ENCODE measurements around the gene SLC22A7. TPM values are rescaled to one million over a fixed set of nuclear protein-coding genes. Genes with fewer than 3 reads are reported as not detected.

Gene SLC22A7
- total RNA-seq, 2 experiments from 2014 or later, result not detected

DNA sequence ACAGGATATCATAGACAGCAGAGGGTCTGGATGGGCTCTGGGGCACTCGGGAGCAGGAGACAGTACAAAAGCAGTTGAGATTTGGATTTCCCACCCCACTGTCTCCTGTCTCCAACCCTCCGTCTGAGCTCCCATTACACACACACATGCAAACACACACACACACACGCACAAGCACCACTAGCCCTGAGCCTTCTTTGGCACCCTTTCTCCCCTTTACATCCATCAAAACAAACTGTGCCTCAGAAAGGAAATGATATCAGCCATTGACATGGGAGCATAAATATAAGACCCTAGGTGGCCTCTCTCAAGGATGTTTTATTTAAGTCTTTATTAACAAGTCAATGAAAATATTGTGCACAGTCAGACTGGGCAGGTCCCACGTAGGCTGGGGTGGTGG is 37.3 kb upstream of the SLC22A7 start:
- no peaks in the 10 kb centered on the region for H3K9me3 Mint-ChIP-seq
- H3K4me1 Mint-ChIP-seq, result no peaks in the 10 kb centered on the region
- H3K36me3 Mint-ChIP-seq, result no peaks in the 10 kb centered on the region
- no peak for DNase-seq
- no peak for ATAC-seq (ENCODE audit: low read depth)
- H3K4me3 Mint-ChIP-seq, result no peak overlapping the region
- POLR2A ChIA-PET, result no interaction called here
- peaks cover 6% of the 10 kb centered on the region for H3K27me3 Mint-ChIP-seq
- H3K27ac Mint-ChIP-seq, result no peak overlapping the region

DNA sequence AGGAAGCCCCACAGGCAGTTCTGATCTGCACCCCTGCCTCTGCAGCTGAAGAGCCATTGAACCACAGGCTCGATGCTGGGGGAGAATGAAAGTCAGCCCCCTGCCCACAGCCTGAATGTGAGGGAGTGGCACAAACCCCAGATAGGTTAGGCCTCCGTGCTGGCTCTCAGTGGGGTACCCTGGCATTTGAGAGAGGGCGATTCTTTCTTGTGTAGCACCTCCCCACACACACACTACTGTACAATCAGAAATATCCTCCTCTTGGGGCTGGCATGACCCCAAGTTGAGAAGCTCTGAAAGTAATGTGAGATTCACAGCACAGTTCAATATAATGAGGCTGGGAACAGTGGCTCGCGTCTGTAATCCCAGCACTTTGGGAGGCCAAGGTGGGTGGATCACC is 36.9 kb upstream of the SLC22A7 start:
- H3K4me1 Mint-ChIP-seq, result no peaks in the 10 kb centered on the region
- no peaks in the 10 kb centered on the region for H3K9me3 Mint-ChIP-seq
- peaks cover 6% of the 10 kb centered on the region for H3K27me3 Mint-ChIP-seq
- ATAC-seq (ENCODE audit: low read depth), result no peak
- no peak overlapping the region for H3K27ac Mint-ChIP-seq
- H3K4me3 Mint-ChIP-seq, result no peak overlapping the region
- no peak for DNase-seq
- H3K36me3 Mint-ChIP-seq, result no peaks in the 10 kb centered on the region
- POLR2A ChIA-PET, result no interaction called here

DNA sequence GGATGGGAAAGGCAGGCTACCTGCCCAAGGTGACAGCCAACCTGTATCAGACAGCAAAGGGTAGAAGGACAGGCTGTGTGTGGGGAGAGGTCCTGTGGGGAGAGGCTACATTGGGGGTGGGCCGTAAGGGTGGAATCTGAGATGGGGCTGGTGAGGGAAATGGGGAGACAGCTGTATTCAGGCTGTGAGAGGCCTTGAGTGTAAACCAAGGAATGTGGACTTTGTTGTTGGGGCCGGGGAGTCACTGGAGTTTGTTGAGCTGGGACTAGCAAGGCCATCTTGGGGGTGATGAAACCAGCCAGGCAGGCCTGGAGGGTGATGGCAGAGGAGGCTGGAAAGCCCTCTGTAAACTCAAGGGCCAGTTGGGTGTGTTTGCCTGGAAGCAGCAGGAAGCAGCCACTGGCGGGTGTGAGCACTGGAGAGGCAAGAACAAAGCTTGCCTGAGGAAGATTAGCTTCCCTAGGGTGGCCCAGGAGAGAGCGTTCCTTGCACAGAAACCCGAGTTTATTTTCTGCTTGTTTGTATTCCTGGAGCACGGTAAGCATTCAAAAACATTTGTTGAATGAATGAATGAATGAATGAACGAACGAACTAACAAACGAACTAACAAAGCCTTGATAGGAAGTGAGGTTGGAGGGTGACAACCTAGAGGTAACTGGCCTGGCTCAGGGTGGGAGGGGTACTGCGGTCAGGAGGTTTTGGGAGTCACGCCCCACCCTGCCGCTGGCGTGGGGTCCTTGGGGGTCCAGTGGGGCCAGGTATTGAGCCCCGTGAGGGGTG is 35.9 kb upstream of the SLC22A7 start:
- H3K9me3 Mint-ChIP-seq, result no peaks in the 10 kb centered on the region
- ATAC-seq (ENCODE audit: low read depth) (no peak), DNase-seq (no peak)
- POLR2A ChIA-PET, result no interaction called here
- no peaks in the 10 kb centered on the region for H3K4me1 Mint-ChIP-seq
- H3K36me3 Mint-ChIP-seq, result no peaks in the 10 kb centered on the region
- H3K27ac Mint-ChIP-seq, result no peak overlapping the region
- H3K27me3 Mint-ChIP-seq, result peaks cover 6% of the 10 kb centered on the region
- no peak overlapping the region for H3K4me3 Mint-ChIP-seq

DNA sequence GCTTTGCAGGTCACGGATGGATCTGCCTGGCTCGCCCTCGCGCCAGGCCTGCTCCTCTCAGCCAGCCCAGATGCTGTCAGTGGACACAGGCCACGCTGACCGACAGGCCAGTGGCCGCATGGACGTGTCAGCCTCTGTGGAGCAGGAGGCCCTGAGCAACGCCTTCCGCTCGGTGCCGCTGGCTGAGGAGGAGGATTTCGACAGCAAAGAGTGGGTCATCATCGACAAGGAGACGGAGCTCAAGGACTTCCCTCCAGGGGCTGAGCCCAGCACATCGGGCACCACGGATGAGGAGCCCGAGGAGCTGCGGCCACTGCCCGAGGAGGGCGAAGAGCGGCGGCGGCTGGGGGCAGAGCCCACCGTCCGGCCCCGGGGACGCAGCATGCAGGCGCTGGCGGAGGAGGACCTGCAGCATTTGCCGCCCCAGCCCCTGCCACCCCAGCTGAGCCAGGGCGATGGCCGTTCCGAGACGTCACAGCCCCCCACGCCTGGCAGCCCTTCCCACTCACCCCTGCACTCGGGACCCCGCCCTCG is 35.2 kb upstream of the SLC22A7 start:
- DNase-seq, result no peak
- no peaks in the 10 kb centered on the region for H3K4me1 Mint-ChIP-seq
- no peak for ATAC-seq (ENCODE audit: low read depth)
- no peak overlapping the region for H3K27ac Mint-ChIP-seq
- peaks cover 11% of the 10 kb centered on the region for H3K27me3 Mint-ChIP-seq
- H3K36me3 Mint-ChIP-seq, result no peaks in the 10 kb centered on the region
- no peaks in the 10 kb centered on the region for H3K9me3 Mint-ChIP-seq
- POLR2A ChIA-PET, result interaction anchor here (1.0 to 1.4 kb wide), 2 partner anchors 135 to 244 kb away, joined by 4 to 5 read pairs; no protein-coding TSS in a partner anchor
- H3K4me3 Mint-ChIP-seq, result no peak overlapping the region

DNA sequence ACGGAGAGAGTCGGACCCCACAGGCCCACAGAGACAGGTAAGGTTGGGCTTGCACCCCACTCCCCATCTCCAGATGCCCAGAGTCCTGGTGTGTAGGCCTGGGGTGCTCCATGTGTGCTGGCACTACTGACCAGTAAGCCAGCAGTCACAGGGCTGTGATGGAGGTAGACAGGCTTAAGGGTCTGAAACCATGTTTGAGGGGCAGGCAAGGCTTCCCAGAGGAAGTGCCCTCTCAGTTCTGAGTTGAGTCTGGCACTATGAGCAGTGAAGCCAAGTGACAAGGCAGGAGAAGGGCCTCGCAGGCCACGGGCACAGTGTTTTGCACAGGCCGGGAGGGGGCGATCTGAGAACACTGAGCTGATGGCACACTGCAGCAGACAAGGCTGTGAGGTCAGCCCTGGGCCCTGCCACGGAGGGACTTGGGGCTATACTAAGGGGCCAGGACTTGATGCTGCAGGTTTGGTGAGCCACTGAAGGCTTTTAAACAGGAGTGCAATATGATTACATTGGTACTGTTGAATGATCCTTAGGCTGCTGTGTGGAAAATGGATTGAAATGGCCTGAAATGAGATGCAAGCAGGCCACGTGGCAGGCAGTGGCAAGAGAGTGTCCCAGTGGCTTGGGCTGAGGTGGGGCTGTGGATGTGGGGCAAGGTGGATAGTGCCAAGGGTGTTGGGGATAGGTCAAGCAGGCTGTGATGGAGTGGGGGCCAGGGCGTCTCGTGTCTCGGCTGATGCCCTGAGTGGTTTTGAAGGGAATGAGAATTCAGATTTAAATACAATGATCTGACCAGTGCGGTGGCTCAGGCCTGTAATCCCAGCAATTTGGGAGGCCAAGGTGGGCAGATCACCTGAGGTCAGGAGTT is 34.5 kb upstream of the SLC22A7 start:
- ATAC-seq (ENCODE audit: low read depth) (peak; percentile 97), DNase-seq (peak; percentile 78)
- H3K4me3 Mint-ChIP-seq, result no peak overlapping the region
- H3K36me3 Mint-ChIP-seq, result no peaks in the 10 kb centered on the region
- POLR2A ChIA-PET, result interaction anchor here (1.0 to 1.4 kb wide), 2 partner anchors 134 to 244 kb away, joined by 4 to 5 read pairs; no protein-coding TSS in a partner anchor
- no peaks in the 10 kb centered on the region for H3K4me1 Mint-ChIP-seq
- no peak overlapping the region for H3K27ac Mint-ChIP-seq
- H3K27me3 Mint-ChIP-seq, result peaks cover 14% of the 10 kb centered on the region
- no peaks in the 10 kb centered on the region for H3K9me3 Mint-ChIP-seq

DNA sequence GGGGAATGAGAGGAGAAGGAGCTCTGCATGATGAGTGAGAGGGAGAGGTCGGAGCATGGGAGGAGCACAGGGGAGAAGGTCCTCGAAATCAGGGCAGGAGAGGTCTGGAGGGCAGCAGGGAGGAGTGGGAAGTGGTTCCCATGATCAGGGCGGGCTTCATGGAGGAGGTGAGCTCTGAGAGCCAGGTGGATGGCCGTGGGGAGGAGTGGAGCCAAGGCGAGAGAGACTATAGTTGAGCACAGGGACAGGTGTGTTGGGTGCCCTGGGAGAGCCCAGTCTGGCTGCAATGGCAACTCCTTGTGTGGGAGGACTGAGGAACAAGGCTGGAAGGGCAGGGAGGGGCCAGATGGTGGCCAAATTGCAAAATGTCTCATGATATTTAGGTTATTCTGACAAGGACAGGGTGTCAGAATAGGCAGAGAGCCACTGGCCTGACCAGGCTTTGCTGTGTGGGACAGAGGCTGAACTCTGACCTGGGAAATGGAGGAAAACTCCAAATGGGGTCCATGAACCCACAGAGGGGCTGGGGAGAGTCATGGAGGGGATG is 33.4 kb upstream of the SLC22A7 start:
- DNase-seq, result no peak
- ATAC-seq (ENCODE audit: low read depth), result no peak
- POLR2A ChIA-PET, result no interaction called here
- H3K27ac Mint-ChIP-seq, result no peak overlapping the region
- no peaks in the 10 kb centered on the region for H3K36me3 Mint-ChIP-seq
- peaks cover 21% of the 10 kb centered on the region for H3K27me3 Mint-ChIP-seq
- no peaks in the 10 kb centered on the region for H3K9me3 Mint-ChIP-seq
- no peak overlapping the region for H3K4me3 Mint-ChIP-seq
- H3K4me1 Mint-ChIP-seq, result peaks cover 5% of the 10 kb centered on the region

DNA sequence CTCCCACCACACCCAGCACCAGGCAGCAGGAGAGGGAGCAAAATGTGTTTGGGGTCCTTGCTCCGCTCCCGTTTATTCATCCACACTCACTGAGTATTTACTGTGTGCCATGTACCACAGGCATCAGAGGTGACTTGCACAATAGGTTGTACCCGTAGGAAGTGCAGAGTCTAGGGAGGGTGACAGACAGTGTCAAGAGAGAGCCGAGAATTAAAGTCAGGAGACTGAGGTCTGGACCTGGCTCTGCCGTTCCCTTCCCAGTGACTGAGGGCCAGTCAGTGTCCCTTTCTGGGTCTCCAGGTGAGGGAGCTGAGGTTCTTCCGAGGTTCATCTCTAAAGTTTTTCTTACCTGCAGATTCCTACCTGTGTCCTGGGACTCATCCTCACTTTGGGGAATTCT is 32.5 kb upstream of the SLC22A7 start:
- H3K4me1 Mint-ChIP-seq, result peaks cover 5% of the 10 kb centered on the region
- peaks cover 23% of the 10 kb centered on the region for H3K27me3 Mint-ChIP-seq
- H3K4me3 Mint-ChIP-seq, result no peak overlapping the region
- no peaks in the 10 kb centered on the region for H3K9me3 Mint-ChIP-seq
- POLR2A ChIA-PET, result no interaction called here
- H3K27ac Mint-ChIP-seq, result no peak overlapping the region
- no peaks in the 10 kb centered on the region for H3K36me3 Mint-ChIP-seq
- ATAC-seq (ENCODE audit: low read depth) (no peak), DNase-seq (no peak)

DNA sequence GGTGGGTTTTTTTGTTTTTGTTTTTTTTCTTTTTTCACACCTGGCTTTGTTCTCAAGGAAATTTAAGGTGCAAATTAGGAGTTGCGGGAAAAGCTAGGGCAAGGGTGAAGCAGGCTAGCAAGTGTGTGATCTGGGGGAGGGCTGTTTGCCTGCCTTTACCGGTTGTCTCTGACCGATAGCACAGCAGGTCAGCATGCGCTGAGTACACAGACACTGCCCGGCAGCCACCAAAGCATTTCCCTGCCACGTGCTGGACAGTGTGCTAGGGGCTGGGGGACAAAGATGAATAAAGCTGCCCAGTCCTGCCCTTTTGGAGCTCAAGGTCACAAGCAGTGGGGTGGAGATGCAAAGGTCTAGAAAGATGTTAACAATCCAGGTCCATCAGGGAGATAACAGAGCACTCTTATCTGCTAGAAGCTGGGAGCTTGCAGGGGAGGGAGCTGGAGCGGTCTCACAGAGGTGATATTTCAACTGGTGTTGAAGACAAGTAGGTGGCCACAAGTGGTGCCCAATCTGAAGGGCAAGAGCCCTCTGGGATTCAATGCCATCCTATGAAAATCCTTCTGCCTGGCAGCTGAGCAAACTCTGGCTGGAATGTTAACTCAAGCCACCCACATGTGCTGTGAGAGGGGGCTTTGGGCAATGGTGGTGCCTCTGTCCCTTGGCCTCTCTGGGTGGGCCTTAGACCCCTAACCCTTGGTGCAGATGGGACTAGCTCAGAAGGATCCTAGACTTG is 30.3 kb upstream of the SLC22A7 start:
- Mint-ChIP-seq H3K9me3 (no peaks in the 10 kb centered on the region), H3K4me1 (peaks cover 5% of the 10 kb centered on the region), H3K36me3 (no peaks in the 10 kb centered on the region), H3K4me3 (no peak overlapping the region), H3K27me3 (peaks cover 29% of the 10 kb centered on the region), H3K27ac (no peak overlapping the region)
- POLR2A ChIA-PET, result no interaction called here
- no peak for ATAC-seq (ENCODE audit: low read depth)
- DNase-seq, result no peak

DNA sequence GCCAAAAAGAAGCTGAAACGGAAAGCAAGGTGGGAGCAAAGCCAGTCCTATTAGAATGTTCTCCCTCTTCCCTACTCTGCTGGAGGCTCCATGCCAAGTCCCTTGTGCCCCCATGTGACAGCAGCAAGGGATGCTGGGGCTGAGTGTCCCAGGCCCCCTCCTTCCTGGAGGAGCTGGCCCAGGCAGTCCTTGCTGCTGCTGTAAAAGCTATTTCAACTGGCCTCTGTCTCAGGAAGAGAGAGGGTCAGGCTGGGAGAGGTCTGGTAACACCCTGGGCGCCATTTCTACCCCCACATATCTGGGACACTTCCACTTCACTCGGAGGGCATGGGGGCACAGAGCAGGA is 29.7 kb upstream of the SLC22A7 start:
- H3K4me1 Mint-ChIP-seq, result peaks cover 5% of the 10 kb centered on the region
- no peaks in the 10 kb centered on the region for H3K9me3 Mint-ChIP-seq
- H3K27me3 Mint-ChIP-seq, result peaks cover 34% of the 10 kb centered on the region
- ATAC-seq (ENCODE audit: low read depth) (no peak), DNase-seq (no peak)
- POLR2A ChIA-PET, result no interaction called here
- H3K36me3 Mint-ChIP-seq, result no peaks in the 10 kb centered on the region
- no peak overlapping the region for H3K4me3 Mint-ChIP-seq
- no peak overlapping the region for H3K27ac Mint-ChIP-seq

DNA sequence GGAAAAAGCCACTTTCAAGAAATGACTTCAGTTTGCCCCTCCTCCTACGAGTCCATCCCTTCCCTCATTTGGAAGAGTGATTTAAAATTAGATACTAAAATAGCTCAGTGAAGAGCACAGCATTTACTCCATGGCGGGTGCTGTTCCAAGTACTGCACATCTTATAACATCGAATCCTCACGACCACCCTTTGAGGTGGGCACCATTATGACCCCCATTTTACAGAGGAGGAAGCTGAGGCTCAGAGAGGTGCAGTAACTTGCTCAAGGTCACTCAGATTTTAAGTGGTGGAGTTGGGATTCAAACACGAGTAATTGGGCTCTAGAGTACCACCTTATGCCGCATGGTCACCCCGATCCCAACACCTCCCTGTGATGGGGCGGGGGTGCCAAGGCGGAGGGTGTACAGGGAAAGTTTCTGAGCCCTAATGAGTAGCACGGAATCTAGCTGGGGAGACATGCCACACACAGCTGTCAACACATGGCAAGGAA is 29.2 kb upstream of the SLC22A7 start:
- no peak for DNase-seq
- Mint-ChIP-seq H3K4me1 (peaks cover 5% of the 10 kb centered on the region), H3K4me3 (peak overlapping the region; percentile 66), H3K27me3 (peaks cover 38% of the 10 kb centered on the region), H3K27ac (peak overlapping the region; percentile 23), H3K36me3 (no peaks in the 10 kb centered on the region), H3K9me3 (no peaks in the 10 kb centered on the region)
- POLR2A ChIA-PET, result interaction anchor here (1.1 kb wide), 1 partner anchor 340 kb away, joined by 3 read pairs; the partner anchor contains the start of gene CNPY3
- no peak for ATAC-seq (ENCODE audit: low read depth)

DNA sequence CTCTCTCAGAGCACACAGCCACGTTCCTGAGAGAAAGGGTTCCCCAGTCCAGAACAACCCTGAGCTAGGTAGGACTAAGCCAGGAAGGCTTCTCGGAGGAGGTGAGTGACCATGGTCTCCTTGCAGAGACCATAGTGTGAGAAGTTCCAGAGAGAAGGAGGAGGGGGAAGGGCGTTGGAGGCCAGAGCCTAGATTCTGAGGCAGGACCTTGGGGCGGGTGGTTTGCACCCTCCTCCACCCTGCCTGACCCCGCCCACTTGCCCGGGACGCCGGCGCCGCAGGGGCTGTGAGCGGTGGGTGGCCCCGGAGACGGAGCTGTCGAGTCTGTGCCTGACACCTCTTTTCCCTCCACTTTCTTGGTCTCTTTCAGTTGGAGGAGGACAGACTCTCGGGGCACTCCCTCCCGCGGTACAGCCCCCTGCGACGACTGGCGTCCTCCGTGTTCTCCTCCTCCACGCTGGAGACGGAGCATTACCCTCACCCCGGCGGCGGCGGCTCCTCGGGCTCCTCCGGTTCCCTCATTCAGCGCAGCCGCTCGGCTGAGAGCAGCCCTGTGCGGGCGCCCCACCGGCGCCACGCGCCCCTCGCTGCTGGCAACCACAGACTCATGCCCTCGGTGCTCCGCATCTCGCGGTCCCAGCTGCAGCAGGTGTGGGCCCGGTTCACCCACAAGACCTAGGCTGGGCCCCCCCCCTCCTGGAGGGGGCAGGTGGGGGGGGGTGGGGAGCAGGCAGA is 28.6 kb upstream of the SLC22A7 start:
- peaks cover 5% of the 10 kb centered on the region for H3K4me1 Mint-ChIP-seq
- DNase-seq (peak; percentile 55), ATAC-seq (ENCODE audit: low read depth) (peak; percentile 62)
- H3K9me3 Mint-ChIP-seq, result no peaks in the 10 kb centered on the region
- POLR2A ChIA-PET, result interaction anchor here (1.1 kb wide), 1 partner anchor 340 kb away, joined by 3 read pairs; the partner anchor contains the start of gene CNPY3
- H3K4me3 Mint-ChIP-seq, result peak overlapping the region; percentile 66
- H3K36me3 Mint-ChIP-seq, result no peaks in the 10 kb centered on the region
- H3K27ac Mint-ChIP-seq, result peak overlapping the region; percentile 23
- peaks cover 44% of the 10 kb centered on the region for H3K27me3 Mint-ChIP-seq

DNA sequence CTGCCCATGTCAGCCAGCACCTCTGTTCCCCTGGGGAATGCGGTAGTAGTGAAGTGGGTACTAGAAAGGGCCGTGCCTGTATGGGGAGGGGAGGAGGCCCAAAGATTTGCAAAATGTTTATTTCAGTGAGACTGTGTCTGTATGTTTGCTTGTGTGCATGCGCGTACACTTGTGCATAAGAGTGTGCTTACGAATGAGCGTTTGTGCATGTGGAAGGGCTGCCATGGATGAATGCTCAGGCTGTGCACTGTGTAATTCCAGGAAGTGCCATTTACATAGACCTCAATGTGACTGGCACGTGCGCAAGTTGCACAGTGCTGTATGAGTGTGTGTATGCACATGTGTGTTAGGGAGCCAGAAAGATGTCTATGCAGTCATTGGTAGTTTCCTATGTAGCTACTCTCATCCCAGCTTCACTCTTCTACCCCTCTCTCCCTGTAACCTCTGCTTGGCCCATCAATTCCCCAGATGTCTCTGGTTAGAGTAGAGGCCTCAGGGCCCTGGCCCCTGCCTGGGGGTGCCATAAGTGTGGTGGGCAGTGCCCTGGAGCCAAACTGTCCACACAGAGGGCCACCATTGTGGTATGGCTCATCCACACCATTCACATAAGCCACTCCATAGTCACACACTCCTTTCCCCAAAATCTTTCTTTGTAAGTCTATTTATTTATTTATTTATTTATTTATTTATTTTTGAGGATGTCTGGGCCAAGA is 26.8 kb upstream of the SLC22A7 start:
- Mint-ChIP-seq H3K27me3 (peaks cover 56% of the 10 kb centered on the region), H3K4me3 (no peak overlapping the region), H3K9me3 (no peaks in the 10 kb centered on the region), H3K36me3 (no peaks in the 10 kb centered on the region), H3K27ac (no peak overlapping the region), H3K4me1 (peaks cover 10% of the 10 kb centered on the region)
- ATAC-seq (ENCODE audit: low read depth), result no peak
- POLR2A ChIA-PET, result no interaction called here
- no peak for DNase-seq
